ENCODE measurements around the gene ACP2. TPM values are rescaled to one million over a fixed set of nuclear protein-coding genes. Genes with fewer than 3 reads are reported as not detected.

ACP2 gene
- total and polyA plus RNA-seq, 9 of the 15 experiments (the other 6 are each of a cell fraction or from before 2014, with no cell fraction given), result 1.9 to 20.0 (median 11.6) TPM

DNA sequence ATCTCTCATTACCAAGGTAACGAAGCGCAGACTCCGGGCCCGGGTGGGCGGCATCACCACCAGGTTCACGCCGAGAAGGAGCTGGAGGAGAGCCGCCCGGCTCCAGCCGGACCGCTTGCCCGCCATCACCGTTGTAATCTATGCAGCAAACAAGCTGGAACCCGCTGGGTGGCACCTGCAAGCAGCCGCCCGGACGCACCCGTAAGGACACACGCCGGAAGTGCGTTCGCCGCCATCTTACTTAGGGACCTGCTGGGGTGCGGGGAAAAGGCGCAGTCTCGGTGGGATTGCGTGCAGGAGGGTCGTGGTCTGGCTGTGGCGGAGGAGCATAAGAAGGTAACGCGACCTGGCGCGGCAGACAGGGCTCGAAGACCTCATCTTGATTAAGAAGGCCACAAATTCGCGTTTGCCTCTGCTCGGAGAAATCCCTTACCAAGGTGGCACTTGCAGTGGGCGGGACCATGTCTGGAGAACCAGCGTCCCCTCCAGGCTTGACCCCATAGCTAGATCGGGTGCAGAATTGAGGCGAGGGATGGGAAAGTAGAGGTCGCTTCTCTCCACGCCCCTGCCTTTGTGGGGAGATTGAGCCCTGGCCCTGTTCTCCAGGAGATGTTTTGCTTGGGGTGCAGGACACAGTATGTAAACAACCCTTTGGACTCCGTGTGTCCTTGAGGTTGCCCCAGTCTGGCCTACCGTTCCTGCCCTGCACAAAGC is at the start of gene ACP2 (continued):
- TF ChIP-seq, protein P1, sequence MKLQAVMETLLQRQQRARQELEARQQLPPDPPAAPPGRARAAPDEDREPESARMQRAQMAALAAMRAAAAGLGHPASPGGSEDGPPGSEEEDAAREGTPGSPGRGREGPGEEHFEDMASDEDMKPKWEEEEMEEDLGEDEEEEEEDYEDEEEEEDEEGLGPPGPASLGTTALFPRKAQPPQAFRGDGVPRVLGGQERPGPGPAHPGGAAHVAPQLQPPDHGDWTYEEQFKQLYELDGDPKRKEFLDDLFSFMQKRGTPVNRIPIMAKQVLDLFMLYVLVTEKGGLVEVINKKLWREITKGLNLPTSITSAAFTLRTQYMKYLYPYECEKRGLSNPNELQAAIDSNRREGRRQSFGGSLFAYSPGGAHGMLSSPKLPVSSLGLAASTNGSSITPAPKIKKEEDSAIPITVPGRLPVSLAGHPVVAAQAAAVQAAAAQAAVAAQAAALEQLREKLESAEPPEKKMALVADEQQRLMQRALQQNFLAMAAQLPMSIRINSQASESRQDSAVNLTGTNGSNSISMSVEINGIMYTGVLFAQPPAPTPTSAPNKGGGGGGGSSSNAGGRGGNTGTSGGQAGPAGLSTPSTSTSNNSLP (IDR thresholded peaks at IDR 0.05; ENCODE audit: borderline replicate concordance, low read depth, low read length), result no peak
- TF ChIP-seq DIDO1 (tag; IDR thresholded peaks at IDR 0.05; ENCODE audit: low read depth) (peak; percentile 99), EP300 (IDR thresholded peaks at IDR 0.05; ENCODE audit: low read length) (0 out of 2 replicates have a peak, but pooled peaks have one; percentile 17), NCOA1 (IDR thresholded peaks at IDR 0.05; ENCODE audit: low read depth) (peak; percentile 98), ZNF282 (CRISPR knock-in tag; IDR thresholded peaks at IDR 0.05) (0 out of 2 replicates have a peak, but pooled peaks have one; percentile 9), KDM1A (IDR thresholded peaks at IDR 0.05) (0 out of 4 replicates have a peak, but pooled peaks of 1 of the 2 experiments have one; percentile 37), PPARD (CRISPR knock-in tag; IDR thresholded peaks at IDR 0.05) (no peak), SIRT6 (IDR thresholded peaks at IDR 0.05; ENCODE audit: low read depth, low read length) (no peak), E2F3 (CRISPR knock-in tag; IDR thresholded peaks at IDR 0.05) (peak; percentile 63; the same call in 1 of the 2 replicates), SMAD3 (CRISPR knock-in tag; conservative IDR thresholded peaks at IDR 0.05) (peak; percentile 66; the same call in 1 of the 2 replicates), MECOM (CRISPR knock-in tag; IDR thresholded peaks at IDR 0.05) (peak; percentile 67), GATAD2B (IDR thresholded peaks at IDR 0.05; ENCODE audit: borderline replicate concordance) (no peak), TCF7 (IDR thresholded peaks at IDR 0.05; ENCODE audit: borderline replicate concordance) (peak; percentile 71; the same call in 1 of the 2 replicates), MTA2 (IDR thresholded peaks at IDR 0.05; ENCODE audit: low read depth) (no peak; the same call in 1 of the 2 replicates), ZKSCAN1 (IDR thresholded peaks at IDR 0.05; ENCODE audit: low read depth, low read length) (peak; percentile 74), CCNT2 (IDR thresholded peaks at IDR 0.05; ENCODE audit: borderline replicate concordance, extremely low read depth, insufficient read length, low read depth, low read length) (peak; percentile 51)
- TF ChIP-seq, protein P2, sequence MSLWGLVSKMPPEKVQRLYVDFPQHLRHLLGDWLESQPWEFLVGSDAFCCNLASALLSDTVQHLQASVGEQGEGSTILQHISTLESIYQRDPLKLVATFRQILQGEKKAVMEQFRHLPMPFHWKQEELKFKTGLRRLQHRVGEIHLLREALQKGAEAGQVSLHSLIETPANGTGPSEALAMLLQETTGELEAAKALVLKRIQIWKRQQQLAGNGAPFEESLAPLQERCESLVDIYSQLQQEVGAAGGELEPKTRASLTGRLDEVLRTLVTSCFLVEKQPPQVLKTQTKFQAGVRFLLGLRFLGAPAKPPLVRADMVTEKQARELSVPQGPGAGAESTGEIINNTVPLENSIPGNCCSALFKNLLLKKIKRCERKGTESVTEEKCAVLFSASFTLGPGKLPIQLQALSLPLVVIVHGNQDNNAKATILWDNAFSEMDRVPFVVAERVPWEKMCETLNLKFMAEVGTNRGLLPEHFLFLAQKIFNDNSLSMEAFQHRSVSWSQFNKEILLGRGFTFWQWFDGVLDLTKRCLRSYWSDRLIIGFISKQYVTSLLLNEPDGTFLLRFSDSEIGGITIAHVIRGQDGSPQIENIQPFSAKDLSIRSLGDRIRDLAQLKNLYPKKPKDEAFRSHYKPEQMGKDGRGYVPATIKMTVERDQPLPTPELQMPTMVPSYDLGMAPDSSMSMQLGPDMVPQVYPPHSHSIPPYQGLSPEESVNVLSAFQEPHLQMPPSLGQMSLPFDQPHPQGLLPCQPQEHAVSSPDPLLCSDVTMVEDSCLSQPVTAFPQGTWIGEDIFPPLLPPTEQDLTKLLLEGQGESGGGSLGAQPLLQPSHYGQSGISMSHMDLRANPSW (CRISPR knock-in tag; IDR thresholded peaks at IDR 0.05), result peak; percentile 96; the same call in 1 of the 2 replicates
- TF ChIP-seq, protein P3, sequence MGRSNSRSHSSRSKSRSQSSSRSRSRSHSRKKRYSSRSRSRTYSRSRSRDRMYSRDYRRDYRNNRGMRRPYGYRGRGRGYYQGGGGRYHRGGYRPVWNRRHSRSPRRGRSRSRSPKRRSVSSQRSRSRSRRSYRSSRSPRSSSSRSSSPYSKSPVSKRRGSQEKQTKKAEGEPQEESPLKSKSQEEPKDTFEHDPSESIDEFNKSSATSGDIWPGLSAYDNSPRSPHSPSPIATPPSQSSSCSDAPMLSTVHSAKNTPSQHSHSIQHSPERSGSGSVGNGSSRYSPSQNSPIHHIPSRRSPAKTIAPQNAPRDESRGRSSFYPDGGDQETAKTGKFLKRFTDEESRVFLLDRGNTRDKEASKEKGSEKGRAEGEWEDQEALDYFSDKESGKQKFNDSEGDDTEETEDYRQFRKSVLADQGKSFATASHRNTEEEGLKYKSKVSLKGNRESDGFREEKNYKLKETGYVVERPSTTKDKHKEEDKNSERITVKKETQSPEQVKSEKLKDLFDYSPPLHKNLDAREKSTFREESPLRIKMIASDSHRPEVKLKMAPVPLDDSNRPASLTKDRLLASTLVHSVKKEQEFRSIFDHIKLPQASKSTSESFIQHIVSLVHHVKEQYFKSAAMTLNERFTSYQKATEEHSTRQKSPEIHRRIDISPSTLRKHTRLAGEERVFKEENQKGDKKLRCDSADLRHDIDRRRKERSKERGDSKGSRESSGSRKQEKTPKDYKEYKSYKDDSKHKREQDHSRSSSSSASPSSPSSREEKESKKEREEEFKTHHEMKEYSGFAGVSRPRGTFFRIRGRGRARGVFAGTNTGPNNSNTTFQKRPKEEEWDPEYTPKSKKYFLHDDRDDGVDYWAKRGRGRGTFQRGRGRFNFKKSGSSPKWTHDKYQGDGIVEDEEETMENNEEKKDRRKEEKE (IDR thresholded peaks at IDR 0.05; ENCODE audit: borderline replicate concordance in 1 of 2, control insufficient read depth in 1 of 2, low read depth in 2 of 2, low read length in 1 of 2), result peak in 1 of 2 experiments; percentile 95; a peak in 1 of 4 replicates
- TF ChIP-seq, protein P4, sequence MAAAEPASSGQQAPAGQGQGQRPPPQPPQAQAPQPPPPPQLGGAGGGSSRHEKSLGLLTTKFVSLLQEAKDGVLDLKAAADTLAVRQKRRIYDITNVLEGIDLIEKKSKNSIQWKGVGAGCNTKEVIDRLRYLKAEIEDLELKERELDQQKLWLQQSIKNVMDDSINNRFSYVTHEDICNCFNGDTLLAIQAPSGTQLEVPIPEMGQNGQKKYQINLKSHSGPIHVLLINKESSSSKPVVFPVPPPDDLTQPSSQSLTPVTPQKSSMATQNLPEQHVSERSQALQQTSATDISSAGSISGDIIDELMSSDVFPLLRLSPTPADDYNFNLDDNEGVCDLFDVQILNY (CRISPR knock-in tag; IDR thresholded peaks at IDR 0.05), result no peak

All from K562 (cell line).